ENCODE measurements around the gene ZNF423.
A peak's percentile ranks its signal among the peaks of the same experiment; 100 is the strongest.

The ZNF423 gene

DNA sequence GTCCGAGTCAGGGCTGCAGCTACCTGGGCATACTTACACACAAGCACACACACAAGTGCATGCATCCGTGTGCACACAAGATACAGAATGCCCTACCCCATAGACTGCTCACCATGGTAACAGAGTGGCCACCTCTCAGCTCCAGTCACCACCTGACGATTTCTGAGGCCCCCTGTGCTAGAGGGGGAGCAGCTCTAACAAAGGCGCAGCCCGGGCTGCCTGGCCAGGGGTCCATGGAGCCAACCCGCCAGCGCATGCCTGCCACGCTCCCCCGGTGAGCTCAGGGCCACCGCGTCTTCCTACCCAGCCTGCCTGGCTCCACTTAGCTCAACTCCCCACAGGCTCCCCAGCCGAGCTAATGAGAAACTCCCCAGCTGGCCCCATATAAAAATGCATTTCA, 75.5 kb downstream of the ZNF423 start:
- DNase-seq, result no peak

DNA sequence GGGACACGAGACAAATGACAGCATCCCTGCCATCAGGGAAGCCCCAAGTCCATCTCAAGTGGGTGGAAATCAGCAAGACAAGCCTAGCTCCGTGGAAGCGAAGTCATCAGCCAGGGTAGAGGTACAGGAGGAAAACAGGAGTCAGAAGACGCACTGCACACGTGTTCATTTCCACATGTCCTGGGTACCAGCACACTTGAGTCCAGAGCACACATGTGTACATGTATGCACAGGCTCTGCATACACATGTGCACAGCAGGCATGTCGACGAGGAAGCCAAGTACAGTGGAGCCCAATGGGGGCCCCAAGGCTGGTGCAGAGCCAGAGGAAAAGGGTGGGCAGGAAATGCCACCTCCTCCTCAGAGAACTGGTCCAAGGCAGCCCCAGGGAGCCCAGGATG, 75.9 kb downstream of the ZNF423 start:
- DNase-seq, result no peak

- DNase-seq, result no peak
These were observed 77.5 kb downstream of the ZNF423 start for GRCh38 chr16:49778202-49778930.

DNA sequence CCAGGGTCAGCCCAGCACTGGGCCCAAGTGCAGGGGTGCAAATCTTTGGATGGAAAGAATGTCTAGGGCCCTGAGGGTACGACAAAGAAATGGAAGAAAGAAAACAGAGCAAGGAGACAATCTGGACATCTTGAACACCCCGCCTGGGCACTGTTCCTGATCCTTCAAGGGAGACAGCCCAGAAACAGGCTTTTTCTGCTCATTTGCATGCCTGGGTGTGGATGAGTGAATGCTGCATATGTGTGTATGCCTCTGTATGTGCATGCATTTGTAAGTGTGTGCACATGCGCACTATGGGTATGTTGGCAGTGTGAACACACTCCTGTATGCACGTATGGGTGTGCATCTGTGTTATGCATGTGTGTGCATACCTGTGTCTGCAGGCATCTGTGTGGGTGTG, 79.2 kb downstream of the ZNF423 start:
- DNase-seq, result no peak

DNA sequence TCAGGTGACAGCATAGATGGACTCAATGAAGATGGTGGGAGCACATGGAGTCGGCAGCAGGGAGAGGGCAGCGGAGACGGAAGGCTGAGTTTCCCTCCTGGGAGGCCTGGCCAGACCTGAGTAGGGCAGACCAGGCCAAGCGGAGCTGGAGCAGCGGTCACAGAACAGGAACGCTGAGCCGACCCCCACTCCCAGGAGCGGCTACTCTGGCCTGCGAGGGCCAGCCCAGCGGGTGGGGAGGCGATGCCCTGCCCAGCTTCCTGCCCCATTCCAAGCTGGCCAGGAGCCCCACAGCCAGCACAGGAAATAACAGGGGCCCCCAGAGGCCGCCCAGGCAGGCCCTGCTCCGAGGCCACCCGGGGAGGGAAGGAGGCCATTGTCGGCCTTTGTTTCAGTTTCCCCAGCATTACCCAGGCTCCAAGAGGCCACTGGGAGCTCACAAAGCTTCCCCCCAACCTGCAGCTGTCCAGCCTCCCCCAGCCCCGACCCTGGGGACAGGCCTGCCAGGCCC, 79.8 kb downstream of the ZNF423 start:
- no peak for DNase-seq

GRCh38 chr16:49775581-49775980, 80.3 kb downstream of the ZNF423 start:
- DNase-seq, result no peak

- no peak for DNase-seq
These were observed 80.9 kb downstream of the ZNF423 start for GRCh38 chr16:49775018-49775417.

- DNase-seq, result no peak
These were observed 82.1 kb downstream of the ZNF423 start for GRCh38 chr16:49773534-49774475.

DNA sequence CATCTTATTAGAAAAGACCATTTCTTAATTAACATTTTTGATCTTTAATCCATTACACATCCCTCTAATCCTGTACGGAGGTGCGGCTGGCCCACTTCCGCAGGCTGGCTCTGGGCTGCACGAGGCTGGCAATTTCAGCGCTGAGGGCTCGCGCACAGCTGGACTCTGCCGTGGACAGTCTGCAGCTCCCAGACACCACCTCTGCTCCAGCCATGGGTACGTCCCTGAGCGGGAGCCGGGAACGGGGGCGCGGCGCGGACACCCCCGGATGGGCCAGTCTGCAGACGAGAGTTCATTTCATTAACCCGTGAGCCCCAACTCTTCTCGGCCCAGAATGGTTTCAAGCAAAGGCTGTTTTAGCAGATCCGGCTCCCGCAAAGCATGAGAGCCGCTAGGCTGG, 87.9 kb downstream of the ZNF423 start:
- no peak for DNase-seq

DNA sequence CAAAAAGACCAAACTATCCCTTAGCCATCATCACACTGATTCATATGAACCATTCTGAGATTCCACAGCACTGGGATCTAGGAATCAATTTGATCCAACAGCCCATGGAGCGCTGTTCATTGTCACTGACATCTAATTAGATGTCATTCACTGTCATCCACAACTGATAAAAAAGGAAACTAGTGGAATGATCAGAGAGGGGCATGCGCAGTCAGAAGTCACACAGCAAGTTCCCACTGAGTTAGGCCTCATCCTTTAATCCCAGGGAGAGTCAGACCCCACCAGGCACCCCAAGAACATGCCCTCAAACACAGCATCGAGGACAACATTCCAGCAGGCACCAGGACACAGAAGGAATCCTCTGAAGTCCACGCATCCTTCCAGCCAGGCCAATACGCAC, 88.5 kb downstream of the ZNF423 start:
- DNase-seq, result no peak

GRCh38 chr16:49766225-49766624, 89.7 kb downstream of the ZNF423 start:
- no peak for DNase-seq

GRCh38 chr16:49763826-49764225, 92.1 kb downstream of the ZNF423 start:
- no peak for DNase-seq

DNA sequence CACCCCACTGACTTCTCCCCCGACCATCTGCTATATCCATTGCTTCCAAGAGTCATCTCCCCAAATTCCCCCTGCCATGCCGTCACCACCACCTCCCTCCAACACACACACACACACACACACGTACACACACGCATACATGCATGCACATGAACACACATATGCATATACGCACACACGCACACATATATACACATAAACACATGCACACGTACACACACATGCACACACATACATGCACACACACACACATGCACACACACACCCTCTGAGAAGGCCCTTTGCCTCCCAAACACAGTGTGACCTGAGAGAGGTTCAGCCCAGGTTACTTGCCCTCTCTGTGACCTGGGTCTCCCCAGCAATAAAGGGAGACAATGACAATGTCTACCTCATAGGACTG, 95.1 kb downstream of the ZNF423 start:
- no peak for DNase-seq

- DNase-seq, result no peak
These were observed 98.3 kb downstream of the ZNF423 start for GRCh38 chr16:49757559-49758069.

DNA sequence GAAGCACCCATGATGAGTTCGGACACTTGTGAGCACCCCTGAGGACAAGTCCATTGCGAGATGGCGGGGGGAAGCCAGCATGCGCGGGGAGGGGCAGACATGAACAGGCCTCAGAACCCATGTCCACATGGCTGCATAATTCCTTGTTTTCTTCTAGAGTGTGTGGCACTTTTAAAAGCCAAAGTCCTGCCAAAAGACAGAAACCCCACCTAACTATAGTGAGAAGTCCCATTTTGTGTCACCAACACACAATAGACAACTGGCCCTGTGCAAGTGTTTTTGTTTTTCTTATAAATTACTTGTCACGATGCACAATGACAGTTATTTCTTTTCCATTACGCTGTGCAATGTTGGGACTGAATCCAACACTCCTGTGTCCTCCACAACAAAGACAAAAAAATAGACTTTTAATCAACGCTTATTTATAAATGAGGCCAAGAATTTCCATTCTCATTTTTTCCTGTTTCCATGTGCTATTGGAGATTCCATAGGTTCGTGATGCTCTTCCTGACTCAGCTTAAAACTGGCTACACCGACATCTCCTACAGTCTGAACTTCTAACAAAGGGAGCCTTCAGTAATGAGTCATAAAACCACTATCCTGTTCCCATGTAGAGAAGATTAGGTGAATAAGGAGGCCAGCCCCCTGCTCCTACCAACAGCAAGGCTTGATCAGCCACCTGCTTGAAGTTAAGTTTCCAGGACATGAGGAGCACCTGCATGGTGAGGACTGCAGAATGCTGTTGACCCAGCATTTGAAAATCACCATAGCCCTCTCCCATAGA, 98.9 kb downstream of the ZNF423 start:
- no peak for DNase-seq

GRCh38 chr16:49755716-49756505, 100.0 kb downstream of the ZNF423 start:
- DNase-seq, result no peak

DNA sequence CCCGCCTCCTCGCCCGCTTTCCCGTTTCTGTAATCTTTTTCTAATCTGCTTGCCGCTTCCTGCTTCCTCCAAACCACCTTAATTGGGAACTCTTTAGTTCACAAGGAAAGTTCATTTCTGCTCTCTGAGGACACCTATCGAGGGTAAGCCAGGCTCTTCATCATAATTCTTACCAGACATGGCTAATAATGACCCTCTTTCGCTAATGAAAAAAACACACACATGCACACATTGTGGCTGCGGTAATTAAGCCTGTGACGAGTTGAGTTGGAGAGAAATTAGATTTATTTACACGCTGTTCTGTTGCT, 100.6 kb downstream of the ZNF423 start:
- DNase-seq, result peak; percentile 3

GRCh38 chr16:49754495-49755312, 101.2 kb downstream of the ZNF423 start:
- DNase-seq, result peak; percentile 35

DNA sequence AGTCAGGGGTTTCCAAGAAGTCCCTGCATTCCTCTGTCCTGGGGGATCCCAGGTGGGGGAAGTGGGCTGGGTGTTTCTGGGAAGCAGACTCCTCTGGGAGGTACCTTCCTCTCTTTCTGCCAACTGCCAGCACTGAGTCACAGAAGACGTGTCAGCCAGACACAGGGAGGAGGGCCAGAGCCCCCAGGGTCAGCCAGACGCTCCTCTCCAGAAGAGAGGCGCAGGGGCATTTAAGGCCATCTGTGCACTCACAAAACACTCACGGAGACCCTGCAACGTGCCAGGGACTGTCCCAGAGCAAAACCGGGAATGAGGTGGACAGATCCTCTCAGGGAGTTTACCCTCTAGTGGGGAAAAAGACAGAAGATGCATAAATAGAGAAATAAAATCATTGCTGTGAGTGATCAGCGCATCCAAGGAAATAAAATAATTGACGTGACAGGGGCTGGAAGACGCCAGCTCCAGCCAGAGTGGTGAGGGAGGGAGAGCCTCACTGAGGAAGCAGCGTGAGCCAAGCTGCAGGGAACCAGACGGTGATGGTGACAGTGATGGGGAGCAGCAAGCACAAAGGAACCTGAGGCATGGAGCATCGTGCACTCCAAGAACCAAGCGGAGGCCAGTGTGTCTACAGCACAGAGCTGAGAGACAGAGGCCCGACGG, 105.4 kb downstream of the ZNF423 start:
- DNase-seq, result no peak

- no peak for DNase-seq
These were observed 106.1 kb downstream of the ZNF423 start for GRCh38 chr16:49749816-49750215.

- no peak for DNase-seq
These were observed 107.6 kb downstream of the ZNF423 start for GRCh38 chr16:49748322-49748721.

Measured in MV-4-11 (cell line).